ENCODE data around the gene TTLL8. TPM values are rescaled to one million over a fixed set of nuclear protein-coding genes. Genes with fewer than 3 reads are reported as not detected.

TTLL8 gene
- total RNA-seq, 1 experiment from 2014 or later, result not detected

GRCh38 chr22:50083462-50084079 lies 25.5 kb upstream of the TTLL8 start:
- DNase-seq (ENCODE audit: low spot score), result no peak

GRCh38 chr22:50082961-50083461 lies 24.9 kb upstream of the TTLL8 start:
- DNase-seq (ENCODE audit: low spot score), result no peak

DNA sequence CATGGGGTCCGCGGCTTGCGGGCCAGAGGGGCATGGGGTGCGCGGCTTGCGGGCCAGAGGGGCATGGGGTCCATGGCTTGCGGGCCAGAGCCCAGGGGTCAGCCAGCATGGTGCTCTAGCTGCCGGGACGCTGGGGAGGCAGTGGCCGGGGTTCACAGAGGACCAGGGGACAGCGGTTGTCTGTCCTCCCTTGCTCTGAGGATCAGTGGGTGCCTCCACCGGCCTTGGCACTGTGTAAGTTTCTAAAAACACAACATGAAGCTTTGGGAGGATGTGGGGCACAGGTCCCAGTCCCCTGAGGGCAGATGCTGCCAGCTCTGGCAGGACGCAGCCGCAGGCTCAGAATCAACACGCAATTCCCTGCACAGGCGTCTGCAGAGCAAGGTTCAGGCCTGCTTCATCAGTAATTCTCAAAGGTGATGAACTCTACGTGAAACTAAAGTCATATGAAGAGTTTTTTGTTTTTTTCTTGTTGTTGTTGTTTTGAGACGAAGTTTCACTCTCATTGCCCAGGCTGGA lies 24.2 kb upstream of the TTLL8 start:
- no peak for DNase-seq (ENCODE audit: low spot score)

- no peak for DNase-seq (ENCODE audit: low spot score)
These were observed 23.5 kb upstream of the TTLL8 start for GRCh38 chr22:50081426-50082196.

DNA sequence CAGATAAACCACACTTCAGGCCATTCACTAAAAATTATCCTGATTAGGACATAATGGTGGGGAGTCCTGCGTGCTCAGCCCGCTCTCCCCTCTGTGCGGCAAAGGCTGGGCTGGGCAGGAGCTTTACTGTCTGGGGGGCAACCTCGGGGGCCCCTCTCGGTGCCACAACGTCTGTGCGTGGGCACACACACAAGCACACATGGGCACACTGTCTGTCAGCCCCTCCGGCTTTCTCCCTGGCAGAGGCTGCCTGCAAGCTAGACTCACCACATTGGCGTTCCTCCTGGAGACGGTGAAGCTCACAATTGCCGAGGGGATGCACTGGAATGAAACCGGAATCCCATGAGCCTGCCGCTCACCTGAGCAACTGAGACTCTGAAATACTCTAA lies 22.0 kb upstream of the TTLL8 start:
- no peak for DNase-seq (ENCODE audit: low spot score)

- DNase-seq (ENCODE audit: low spot score), result no peak
These were observed 20.7 kb upstream of the TTLL8 start for GRCh38 chr22:50078761-50079160.

GRCh38 chr22:50078246-50078645 lies 20.1 kb upstream of the TTLL8 start:
- no peak for DNase-seq (ENCODE audit: low spot score)

- no peak for DNase-seq (ENCODE audit: low spot score)
These were observed 18.8 kb upstream of the TTLL8 start for GRCh38 chr22:50076646-50077535.

DNA sequence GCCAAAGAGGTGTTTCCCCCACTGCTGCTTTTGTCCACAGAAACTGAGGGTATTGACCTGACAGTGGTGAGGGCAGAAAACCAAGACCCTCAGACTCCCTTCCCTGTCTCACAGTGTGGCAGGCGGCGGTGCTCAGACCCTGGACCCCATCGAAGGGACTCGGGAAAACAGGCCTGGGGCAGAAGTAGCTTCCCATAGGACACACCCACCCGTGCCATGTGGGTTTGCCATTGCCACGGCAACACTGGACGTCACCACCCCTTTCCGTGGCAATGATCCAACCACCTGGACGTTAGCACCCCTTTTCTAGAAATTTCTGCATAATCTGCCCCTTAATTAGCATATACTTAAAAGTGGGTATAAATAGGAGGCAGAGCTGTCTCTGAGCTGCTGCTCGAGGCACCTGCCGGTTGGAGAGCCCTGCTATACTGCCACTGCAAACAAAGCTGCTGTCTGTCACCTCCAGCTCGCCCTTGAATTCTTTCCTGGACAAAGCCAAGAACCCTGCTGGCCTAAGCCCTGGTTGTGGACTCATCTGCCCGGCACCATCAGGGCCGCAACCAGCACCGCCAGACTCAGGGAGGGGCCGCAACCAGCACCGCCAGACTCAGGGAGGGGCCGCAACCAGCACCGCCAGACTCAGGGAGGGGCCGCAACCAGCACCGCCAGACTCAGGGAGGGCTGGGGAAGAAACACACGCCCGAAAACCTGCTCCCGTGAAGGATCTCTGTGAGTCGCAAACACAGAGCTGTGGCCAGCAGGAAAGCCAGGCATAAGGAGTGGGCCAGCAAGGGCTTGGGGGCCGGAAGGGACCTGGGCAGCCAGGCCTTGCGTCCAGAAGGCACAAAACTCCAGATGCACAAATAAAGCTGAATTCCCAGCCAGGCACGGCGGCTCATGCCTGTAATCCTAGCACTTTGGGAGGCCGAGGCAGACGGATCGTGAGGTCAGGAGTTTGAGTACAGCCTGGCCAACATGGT lies 16.7 kb upstream of the TTLL8 start:
- DNase-seq (ENCODE audit: low spot score), result no peak

DNA sequence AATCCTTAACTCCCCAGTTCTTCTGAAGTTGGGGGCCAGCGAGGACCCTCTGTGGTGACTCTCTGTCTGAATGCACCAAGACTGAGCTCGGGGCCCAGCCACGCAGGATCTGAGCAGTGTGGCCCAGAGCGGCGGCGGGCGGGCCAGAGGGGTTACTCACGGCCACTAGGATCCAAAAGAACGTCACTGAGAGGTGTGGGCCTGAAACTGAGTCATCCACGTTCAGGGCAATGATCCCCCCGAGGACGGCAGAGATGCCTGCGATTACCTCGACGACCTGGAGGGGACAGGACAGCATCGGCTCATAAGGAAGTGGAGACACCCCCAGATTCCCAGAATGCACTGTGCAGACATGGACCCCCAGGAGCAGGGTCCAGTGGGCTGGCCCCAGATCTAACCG lies 16.0 kb upstream of the TTLL8 start:
- DNase-seq (ENCODE audit: low spot score), result no peak

GRCh38 chr22:50072714-50073538 lies 14.8 kb upstream of the TTLL8 start:
- no peak for DNase-seq (ENCODE audit: low spot score)

DNA sequence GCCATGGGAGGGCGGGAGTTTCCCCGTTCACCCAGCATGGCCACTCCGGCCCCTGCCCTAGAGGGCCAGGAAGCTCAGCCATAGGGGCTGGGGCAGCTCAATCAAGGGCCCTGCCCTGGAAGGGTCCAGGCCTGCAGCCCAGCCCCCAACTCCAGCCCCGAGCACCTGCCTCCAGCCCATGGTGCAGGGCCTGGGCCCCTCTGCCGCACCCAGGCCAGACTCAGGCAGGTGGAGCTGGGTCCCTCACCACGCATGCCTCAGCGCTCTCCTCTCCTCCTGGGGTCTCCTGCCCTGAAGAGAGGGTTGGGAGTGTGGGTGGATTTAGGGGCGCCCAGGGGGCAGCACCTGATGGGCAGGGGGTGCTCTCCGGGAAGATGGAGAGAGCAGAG lies 14.1 kb upstream of the TTLL8 start:
- no peak for DNase-seq (ENCODE audit: low spot score)

- no peak for DNase-seq (ENCODE audit: low spot score)
These were observed 13.5 kb upstream of the TTLL8 start for GRCh38 chr22:50071432-50072166.

DNA sequence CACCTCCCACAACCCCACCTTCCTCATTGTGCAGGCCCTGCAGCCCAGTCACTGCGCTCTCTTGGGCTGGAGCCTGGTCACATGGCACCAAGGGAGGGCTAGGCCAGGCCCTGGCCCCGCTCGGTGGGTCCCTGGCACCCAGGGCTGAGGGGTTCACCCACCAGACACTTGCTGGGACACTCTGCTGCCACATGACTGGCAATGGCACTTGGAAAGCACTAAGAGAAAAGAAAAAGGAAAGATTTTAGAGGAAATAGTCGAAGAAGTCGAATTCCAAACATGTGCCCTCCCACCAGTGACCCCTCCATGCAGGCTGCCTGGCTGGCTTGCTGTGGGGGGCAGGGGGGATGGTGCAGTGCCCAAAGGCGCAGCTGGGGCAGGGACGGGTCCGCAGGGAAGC lies 12.3 kb upstream of the TTLL8 start:
- no peak for DNase-seq (ENCODE audit: low spot score)

DNA sequence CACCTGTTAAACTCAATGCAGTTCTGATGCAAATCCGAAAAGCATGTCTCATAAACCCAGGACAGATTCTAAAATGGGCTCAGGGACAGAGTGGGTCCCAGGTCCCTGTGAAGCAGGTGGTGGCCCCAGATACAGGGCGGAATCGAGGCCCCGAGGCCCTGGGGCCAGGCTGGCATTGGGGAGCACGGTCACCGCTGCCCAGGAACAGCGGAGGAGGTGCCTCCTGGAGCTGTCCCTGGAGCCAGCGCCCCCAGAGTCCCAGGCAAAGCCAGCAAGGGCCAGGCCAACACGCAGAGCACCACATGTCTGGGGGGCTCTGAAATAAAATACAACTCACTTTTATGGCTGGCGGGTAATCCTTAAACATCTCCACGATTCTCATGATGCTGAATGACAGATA lies 10.0 kb upstream of the TTLL8 start:
- no peak for DNase-seq (ENCODE audit: low spot score)

DNA sequence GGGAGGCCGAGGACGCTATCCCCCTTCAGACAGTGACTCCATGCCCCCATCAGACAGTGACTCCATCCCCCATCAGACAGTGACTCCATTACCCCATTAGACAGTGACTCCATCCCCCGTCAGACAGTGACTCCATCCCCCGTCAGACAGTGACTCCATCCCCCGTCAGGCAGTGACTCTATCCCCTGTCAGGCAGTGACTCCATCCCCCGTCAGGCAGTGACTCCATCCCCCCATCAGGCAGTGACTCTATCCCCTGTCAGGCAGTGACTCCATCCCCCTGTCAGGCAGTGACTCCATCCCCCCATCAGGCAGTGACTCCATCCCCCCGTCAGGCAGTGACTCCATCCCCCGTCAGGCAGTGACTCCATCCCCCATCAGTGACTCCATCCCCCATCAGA lies 9.1 kb upstream of the TTLL8 start:
- no peak for DNase-seq (ENCODE audit: low spot score)

DNA sequence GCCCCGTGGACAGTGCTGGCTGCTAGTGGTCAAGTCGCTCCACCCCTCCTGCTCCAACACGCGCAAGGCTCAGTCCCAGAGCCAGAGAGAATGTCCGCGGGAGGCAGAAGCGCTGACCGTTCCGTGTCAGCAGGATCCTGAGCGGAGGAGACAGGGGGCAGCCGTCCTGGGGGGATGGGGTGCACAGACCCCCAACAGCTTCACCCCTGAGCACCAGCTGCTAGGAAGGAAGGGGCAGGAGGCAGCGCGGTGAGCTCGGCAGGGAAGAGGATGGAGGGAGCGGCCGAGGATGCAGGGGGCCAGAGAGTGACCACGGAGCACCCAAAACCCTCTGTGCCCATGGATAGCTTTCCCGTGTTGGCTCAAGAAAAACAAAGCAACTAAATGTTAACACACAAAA lies 6.4 kb upstream of the TTLL8 start:
- DNase-seq (ENCODE audit: low spot score), result no peak

- no peak for DNase-seq (ENCODE audit: low spot score)
These were observed 5.7 kb upstream of the TTLL8 start for GRCh38 chr22:50063589-50064393.

Data from H4 (cell line).